K562 (cell line): Measurements from ENCODE around the gene KLRC3. TPM values are rescaled to one million over a fixed set of nuclear protein-coding genes. Genes with fewer than 3 reads are reported as not detected.

Source experiments
- ATAC-seq: fragments of 200-7000 bp; cut with Tn5 transposase; 3 replicates; pipeline ENCODE4 v1.9.1; 2020; ENCODE audit warnings: moderate library complexity
- BruUV-seq: library from RNA; stranded (reverse); fragments of 400-500 nt; replicated peaks from 2 replicates; lab custom pipeline; 2021; lab: Mats Ljungman, UMichigan
- CTCF ChIA-PET: fragments of 300-600 bp; formaldehyde crosslinking; extraction: SDS; loops from one replicate; lab custom pipeline; 2021; ENCODE audit warnings: low intra/inter-chr PET ratio; lab: Yijun Ruan, JAX
- POLR2A ChIA-PET: fragments of 300-600, 350-650 bp; sonication (Branson Sonifier 250); formaldehyde crosslinking; extraction: SDS; loops from one replicate; lab custom pipeline; 2021; ENCODE audit warnings: antibody characterized with exemption, inconsistent platforms; lab: Yijun Ruan, JAX
- DNase-seq, 4 experiments: peaks; one replicate each; pipeline versions ENCODE4 v3.0.0 to v3.0.0-alpha.2; 2011 to 2018; ENCODE audit warnings: low spot score in 3 of 4, mixed read lengths in 3 of 4; ENCODE audit errors: extremely low read depth in 1 of 4
- FAIRE-seq: peaks from 2 replicates; lab custom pipeline; 2011; peaks lifted over from hg19 to GRCh38; lab: Jason Lieb, UNC
- H2AFZ ChIP-seq: 2 replicates; pipeline ENCODE4 v1.6.0; 2011; ENCODE audit warnings: low read depth, low read length, control low read depth, inconsistent platforms
- H3K27ac ChIP-seq: fragments of 200-600 bp; 3 replicates; pipeline ENCODE4 v1.8.0; 2011; ENCODE audit warnings: low read depth, mild to moderate bottlenecking, control low read depth, inconsistent platforms, low read length, moderate library complexity, mixed read lengths; ENCODE audit errors: extremely low read depth
- H3K27me3 ChIP-seq, 2 experiments: fragments of 300-600 bp in 1 of 2; 2 replicates in 1 of 2; 3 replicates in 1 of 2; pipeline versions ENCODE4 v1.6.0 to v1.8.0; 2011; ENCODE audit warnings: inconsistent platforms in 2 of 2, low read length in 2 of 2, mild to moderate bottlenecking in 1 of 2, mixed read lengths in 1 of 2, moderate library complexity in 1 of 2; ENCODE audit not compliant: control insufficient read depth in 2 of 2, insufficient read depth in 2 of 2
- H3K36me3 ChIP-seq: fragments of 300-600 bp; 3 replicates; pipeline ENCODE4 v1.8.0; 2011; ENCODE audit warnings: mild to moderate bottlenecking, low read length, inconsistent platforms; ENCODE audit not compliant: control insufficient read depth, insufficient read depth
- H3K4me1 ChIP-seq, 2 experiments: fragments of 200-600 bp in 1 of 2; replicated peaks in 1 of 2; 2 replicates in 1 of 2; 3 replicates in 1 of 2; pipeline versions ENCODE4 v1.5.1 to v1.8.0; 2011; ENCODE audit warnings: inconsistent platforms in 2 of 2, low read length in 2 of 2, mild to moderate bottlenecking in 1 of 2, mixed read lengths in 1 of 2, moderate library complexity in 1 of 2; ENCODE audit not compliant: control insufficient read depth in 2 of 2, insufficient read depth in 2 of 2
- H3K4me2 ChIP-seq: 2 replicates; pipeline ENCODE4 v1.6.1; 2011; ENCODE audit warnings: low read length, control low read depth, inconsistent platforms, mixed read lengths; ENCODE audit not compliant: insufficient read depth
- H3K4me3 ChIP-seq: fragments of 200-600 bp; sonication (generic), shearing (Covaris generic); 2 replicates; pipeline ENCODE4 v1.5.1; 2016; ENCODE audit warnings: control low read depth, inconsistent platforms
- H3K79me2 ChIP-seq: fragments of 200-600 bp; 3 replicates; pipeline ENCODE4 v1.8.0; 2011; ENCODE audit warnings: low read length, inconsistent platforms; ENCODE audit not compliant: control insufficient read depth, insufficient read depth
- H3K9ac ChIP-seq, 2 experiments: 2 replicates each; pipeline versions ENCODE4 v1.6.0 to v1.6.1; 2011; ENCODE audit warnings: low read depth in 2 of 2, low read length in 2 of 2, control low read depth in 1 of 2, inconsistent platforms in 1 of 2, mild to moderate bottlenecking in 1 of 2, mixed read lengths in 1 of 2; ENCODE audit not compliant: insufficient read depth in 1 of 2
- H3K9me1 ChIP-seq: one replicate; pipeline ENCODE4 v1.6.0; 2011; ENCODE audit warnings: inconsistent platforms, mild to moderate bottlenecking, low read length, moderate library complexity; ENCODE audit not compliant: control insufficient read depth, insufficient read depth
- H3K9me3 ChIP-seq: replicated peaks from 2 replicates; pipeline ENCODE4 v1.5.1; 2011; ENCODE audit warnings: low read depth, low read length, inconsistent platforms; ENCODE audit not compliant: control insufficient read depth, insufficient read depth
- H4K20me1 ChIP-seq: replicated peaks from 2 replicates; pipeline ENCODE4 v1.6.1; 2011; ENCODE audit warnings: low read length, inconsistent platforms, mixed read lengths; ENCODE audit not compliant: control insufficient read depth, insufficient read depth
- CTBP1 ChIP-seq: fragments of 450-650 bp; IDR thresholded peaks from 2 replicates; pipeline ENCODE4 v1.6.1; 2016; ENCODE audit warnings: borderline replicate concordance
- ILF3 ChIP-seq: fragments of 450-650 bp; IDR thresholded peaks from 2 replicates; pipeline ENCODE4 v1.6.1; 2018; ENCODE audit warnings: antibody characterized with exemption, mild to moderate bottlenecking, moderate library complexity, borderline replicate concordance
- NCOA2 ChIP-seq, 2 experiments: fragments of 450-650 bp; IDR thresholded peaks; 2 replicates each; pipeline ENCODE4 v1.6.1; 2018; ENCODE audit warnings: mild to moderate bottlenecking in 2 of 2, moderate library complexity in 1 of 2; ENCODE audit not compliant: partially characterized antibody in 2 of 2
- NR1H2 ChIP-seq: sonication (generic); formaldehyde crosslinking; IDR thresholded peaks from 2 replicates; pipeline ENCODE4 v1.4.0; 2020; ENCODE audit warnings: mild to moderate bottlenecking, missing genetic modification reagents
- NR2C2 ChIP-seq, 2 experiments: fragments of 200-800 bp in 1 of 2; sonication (Bioruptor generic) in 1 of 2; sonication (generic) in 1 of 2; formaldehyde crosslinking in 1 of 2; IDR thresholded peaks; 2 replicates each; pipeline versions ENCODE4 v1.6.1 to v1.8.0; 2016 to 2022; ENCODE audit warnings: mild to moderate bottlenecking in 1 of 2, missing compliant biosample characterization in 1 of 2, missing genetic modification characterization in 1 of 2, missing genetic modification reagents in 1 of 2
- RAD51 ChIP-seq: fragments of 450-650 bp; IDR thresholded peaks from 2 replicates; pipeline ENCODE4 v1.7.1; 2016; ENCODE audit warnings: low read depth, mild to moderate bottlenecking, borderline replicate concordance
- RBBP5 ChIP-seq: fragments of 200-600 bp; sonication (generic); IDR thresholded peaks from 2 replicates; pipeline ENCODE4 v1.6.1; 2012; ENCODE audit warnings: borderline replicate concordance, mild to moderate bottlenecking, low read length, control low read depth, inconsistent platforms; ENCODE audit not compliant: insufficient read depth, poor library complexity, severe bottlenecking
- SMAD2 ChIP-seq: fragments of 150-350 bp; IDR thresholded peaks from 2 replicates; pipeline ENCODE4 v1.6.1; 2014; ENCODE audit warnings: low read depth, mild to moderate bottlenecking, low read length
- TAF9B ChIP-seq: fragments of 450-650 bp; IDR thresholded peaks from 2 replicates; pipeline ENCODE4 v1.6.1; 2018; ENCODE audit warnings: mild to moderate bottlenecking; ENCODE audit not compliant: partially characterized antibody
- TCFL5 ChIP-seq: fragments of 250-450 bp; sonication (Bioruptor Pico); conservative IDR thresholded peaks from 2 replicates; pipeline ENCODE4 v1.6.1; 2021; ENCODE audit warnings: mild to moderate bottlenecking, moderate library complexity, matching md5 sums
- WGBS: fragments of 100-300 bp; shearing (Covaris generic); methylation state at CpG from one replicate; pipeline ENCODE4 v1.1.6; 2016; ENCODE audit warnings: low coverage, mixed read lengths; ENCODE audit not compliant: insufficient coverage; ENCODE audit errors: missing lambda C conversion rate; 5-methylcytosine and 5-hydroxymethylcytosine counted together
- in situ Hi-C: fragments of 300-500 bp; cut with MboI; formaldehyde crosslinking; loops from 4 replicates; pipeline ENCODE4 v1.15.0; 2018; ENCODE audit warnings: inconsistent platforms, mixed read lengths
- intact Hi-C: fragments of 100-400 bp; cut with micrococcal nuclease; formaldehyde crosslinking; loops from 2 replicates; pipeline ENCODE4 v1.14.2; 2022
- polyA plus RNA-seq, 8 experiments: library from polyadenylated mRNA; depleted of rRNA in 4 of 8; stranded (reverse) in 5 of 8; unstranded in 3 of 8; fragments of >200 nt; fragmentation: Nextera tagmentation in 2 of 8; fragmentation: Illumina TruSeq in 1 of 8; extraction: Ambion mirVana in 2 of 8; extraction: Trizol in 1 of 8; gene quantifications; 2 replicates each; pipeline versions ENCODE4 v1.2.1 to v1.2.3, GENCODE V29; 2011 to 2014; ENCODE audit warnings: inconsistent platforms in 1 of 8, missing spikeins in 1 of 8
- total RNA-seq, 7 experiments: library from RNA; depleted of rRNA in 6 of 7; stranded (reverse); fragments of >200 nt in 6 of 7; fragmentation: Illumina TruSeq in 2 of 7; extraction: Trizol in 2 of 7; gene quantifications; 2 replicates each; pipeline versions ENCODE4 v1.2.1 to v1.2.3, GENCODE V29; 2011 to 2021; ENCODE audit warnings: low replicate concordance in 1 of 7
- TF ChIP-seq, protein P1 (sequence below): IDR thresholded peaks from 2 replicates; pipeline ENCODE4 v1.6.1; 2016; ENCODE audit warnings: missing genetic modification characterization, missing compliant biosample characterization
- TF ChIP-seq, protein P2 (sequence below), 2 experiments: fragments of 450-650 bp; conservative IDR thresholded peaks; 2 replicates each; pipeline ENCODE4 v1.6.1; 2017; ENCODE audit warnings: mild to moderate bottlenecking in 2 of 2, moderate library complexity in 2 of 2

The KLRC3 gene
- total and polyA plus RNA-seq, 9 of the 15 experiments (the other 6 are each of a cell fraction or from before 2014, with no cell fraction given), result 0.09 to 0.32 (median 0.18) TPM; not detected in 5

DNA sequence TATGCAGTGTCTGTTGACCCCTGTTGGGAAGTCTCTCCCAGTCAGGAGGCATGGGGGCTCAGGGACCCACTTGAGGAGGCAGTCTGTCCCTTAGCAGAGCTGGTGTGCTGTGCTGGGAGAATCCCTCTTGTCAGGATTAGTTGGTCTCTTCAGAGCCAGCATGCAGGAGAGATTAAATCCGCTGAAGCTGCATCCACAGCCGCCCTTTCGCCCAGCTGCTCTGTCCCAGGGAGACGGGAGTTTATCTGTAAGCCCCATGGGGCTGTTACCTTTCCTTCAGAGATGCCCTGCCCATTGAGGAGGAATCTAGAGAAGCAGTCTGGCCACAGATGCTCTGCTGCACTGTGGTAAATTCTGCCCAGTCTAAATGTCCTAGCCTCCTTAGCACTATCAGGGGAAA, 45.9 kb upstream of the KLRC3 start:
- in situ Hi-C loops, result no loop called here
- no peaks in the 10 kb centered on the region for H3K79me2 ChIP-seq
- no peaks in the 10 kb centered on the region for H3K4me1 ChIP-seq
- WGBS, result 0% methylated on average over 3 of the region's 4 CpGs
- no peaks in the 10 kb centered on the region for H3K9me3 ChIP-seq
- H4K20me1 ChIP-seq, result no peaks in the 10 kb centered on the region
- intact Hi-C loops, result no loop called here
- H2AFZ ChIP-seq, result no peak overlapping the region
- no peak for ATAC-seq
- ChIA-PET POLR2A (interaction anchor here (0.6 kb wide), 1 partner anchor 87 kb away, joined by 3 read pairs; no protein-coding TSS in a partner anchor), CTCF (no interaction called here)
- no peak for DNase-seq
- no peaks in the 10 kb centered on the region for H3K36me3 ChIP-seq
- TF ChIP-seq CTBP1 (no peak), ILF3 (no peak), RBBP5 (no peak), TAF9B (no peak), SMAD2 (no peak), NR1H2 (CRISPR knock-in tag) (no peak), TCFL5 (no peak), NCOA2 (IDR thresholded peaks at IDR 0.05; ENCODE audit: partially characterized antibody in 2 of 2) (no peak), NR2C2 (CRISPR knock-in tag; IDR thresholded peaks at IDR 0.05) (no peak), NR2C2 (tag; IDR thresholded peaks at IDR 0.05) (no peak), RAD51 (no peak)
- TF ChIP-seq, protein P1, sequence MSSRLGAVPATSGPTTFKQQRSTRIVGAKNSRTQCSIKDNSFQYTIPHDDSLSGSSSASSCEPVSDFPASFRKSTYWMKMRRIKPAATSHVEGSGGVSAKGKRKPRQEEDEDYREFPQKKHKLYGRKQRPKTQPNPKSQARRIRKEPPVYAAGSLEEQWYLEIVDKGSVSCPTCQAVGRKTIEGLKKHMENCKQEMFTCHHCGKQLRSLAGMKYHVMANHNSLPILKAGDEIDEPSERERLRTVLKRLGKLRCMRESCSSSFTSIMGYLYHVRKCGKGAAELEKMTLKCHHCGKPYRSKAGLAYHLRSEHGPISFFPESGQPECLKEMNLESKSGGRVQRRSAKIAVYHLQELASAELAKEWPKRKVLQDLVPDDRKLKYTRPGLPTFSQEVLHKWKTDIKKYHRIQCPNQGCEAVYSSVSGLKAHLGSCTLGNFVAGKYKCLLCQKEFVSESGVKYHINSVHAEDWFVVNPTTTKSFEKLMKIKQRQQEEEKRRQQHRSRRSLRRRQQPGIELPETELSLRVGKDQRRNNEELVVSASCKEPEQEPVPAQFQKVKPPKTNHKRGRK, result no peak
- TF ChIP-seq, protein P2, sequence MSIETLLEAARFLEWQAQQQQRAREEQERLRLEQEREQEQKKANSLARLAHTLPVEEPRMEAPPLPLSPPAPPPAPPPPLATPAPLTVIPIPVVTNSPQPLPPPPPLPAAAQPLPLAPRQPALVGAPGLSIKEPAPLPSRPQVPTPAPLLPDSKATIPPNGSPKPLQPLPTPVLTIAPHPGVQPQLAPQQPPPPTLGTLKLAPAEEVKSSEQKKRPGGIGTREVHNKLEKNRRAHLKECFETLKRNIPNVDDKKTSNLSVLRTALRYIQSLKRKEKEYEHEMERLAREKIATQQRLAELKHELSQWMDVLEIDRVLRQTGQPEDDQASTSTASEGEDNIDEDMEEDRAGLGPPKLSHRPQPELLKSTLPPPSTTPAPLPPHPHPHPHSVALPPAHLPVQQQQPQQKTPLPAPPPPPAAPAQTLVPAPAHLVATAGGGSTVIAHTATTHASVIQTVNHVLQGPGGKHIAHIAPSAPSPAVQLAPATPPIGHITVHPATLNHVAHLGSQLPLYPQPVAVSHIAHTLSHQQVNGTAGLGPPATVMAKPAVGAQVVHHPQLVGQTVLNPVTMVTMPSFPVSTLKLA (conservative IDR thresholded peaks at IDR 0.05), result no peak
- H3K4me3 ChIP-seq, result no peak overlapping the region
- H3K9me1 ChIP-seq, result no peaks in the 10 kb centered on the region
- H3K27me3 ChIP-seq, result no peaks in the 10 kb centered on the region
- no peak overlapping the region for H3K27ac ChIP-seq
- no peak for FAIRE-seq
- BruUV-seq, result no TSS peak
- H3K9ac ChIP-seq, result no peak overlapping the region
- H3K4me2 ChIP-seq, result no peak overlapping the region
